GM23338 (cell line): ENCODE measurements around the gene DVL1. TPM values are rescaled to one million over a fixed set of nuclear protein-coding genes. Genes with fewer than 3 reads are reported as not detected.

ENCODE experiments used
- ATAC-seq: fragments of 200-7000 bp; cut with Tn5 transposase; 3 replicates; pipeline ENCODE4 v1.9.1; 2020
- DNase-seq: peaks from one replicate; pipeline ENCODE4 v3.0.0-alpha.2; 2015; ENCODE audit warnings: low spot score
- H2AFZ ChIP-seq: fragments of 200-600 bp; sonication (generic); 2 replicates; pipeline ENCODE4 v1.8.0; 2016; ENCODE audit warnings: antibody characterized with exemption, mild to moderate bottlenecking, moderate library complexity
- H3F3A ChIP-seq: fragments of 200-600 bp; sonication (generic); replicated peaks from 2 replicates; pipeline ENCODE4 v1.8.0; 2017; ENCODE audit warnings: antibody characterized with exemption, mixed run types, low read depth
- H3K27ac ChIP-seq: fragments of 200-600 bp; sonication (generic); 2 replicates; pipeline ENCODE4 v1.6.1; 2016; ENCODE audit warnings: low read depth
- H3K27me3 ChIP-seq: fragments of 200-600 bp; sonication (generic); 2 replicates; pipeline ENCODE4 v1.8.0; 2016; ENCODE audit warnings: mild to moderate bottlenecking, mixed run types, moderate library complexity; ENCODE audit not compliant: insufficient read depth
- H3K36me3 ChIP-seq: fragments of 200-600 bp; sonication (generic); 2 replicates; pipeline ENCODE4 v1.8.0; 2016; ENCODE audit warnings: mild to moderate bottlenecking; ENCODE audit not compliant: insufficient read depth
- H3K4me1 ChIP-seq: fragments of 200-600 bp; sonication (generic); 2 replicates; pipeline ENCODE4 v1.8.0; 2016; ENCODE audit warnings: mild to moderate bottlenecking, moderate library complexity; ENCODE audit not compliant: insufficient read depth
- H3K4me2 ChIP-seq: fragments of 200-600 bp; sonication (generic); 2 replicates; pipeline ENCODE4 v1.7.1; 2017; ENCODE audit warnings: mixed run types
- H3K4me3 ChIP-seq: fragments of 200-600 bp; sonication (generic); 2 replicates; pipeline ENCODE4 v1.6.1; 2016; ENCODE audit warnings: mixed run types
- H3K79me2 ChIP-seq: fragments of 200-600 bp; sonication (generic); replicated peaks from 2 replicates; pipeline ENCODE4 v1.8.0; 2017; ENCODE audit warnings: mild to moderate bottlenecking; ENCODE audit not compliant: insufficient read depth
- H3K9me2 ChIP-seq: fragments of 200-600 bp; sonication (generic); 2 replicates; pipeline ENCODE4 v1.8.0; 2017; ENCODE audit not compliant: insufficient read depth
- H4K20me1 ChIP-seq: fragments of 200-600 bp; sonication (generic); replicated peaks from 2 replicates; pipeline ENCODE4 v1.8.0; 2017; ENCODE audit warnings: mild to moderate bottlenecking; ENCODE audit not compliant: insufficient read depth
- H3K27ac Mint-ChIP-seq: 2 replicates; pipeline ENCODE4 v1.8.0; 2020; ENCODE audit warnings: inconsistent platforms, mild to moderate bottlenecking, moderate library complexity, mixed read lengths
- H3K27me3 Mint-ChIP-seq: 3 replicates; pipeline ENCODE4 v1.8.0; 2022; ENCODE audit warnings: low read depth, mild to moderate bottlenecking, moderate library complexity, mixed read lengths, inconsistent platforms; ENCODE audit not compliant: insufficient read depth, poor library complexity
- H3K36me3 Mint-ChIP-seq: 3 replicates; pipeline ENCODE4 v1.8.0; 2021; ENCODE audit warnings: low read depth, mild to moderate bottlenecking, inconsistent platforms, moderate library complexity, mixed read lengths
- H3K4me1 Mint-ChIP-seq: 3 replicates; pipeline ENCODE4 v1.8.0; 2020; ENCODE audit warnings: mild to moderate bottlenecking, inconsistent platforms, mixed read lengths
- H3K4me3 Mint-ChIP-seq: 3 replicates; pipeline ENCODE4 v1.8.0; 2021; ENCODE audit warnings: moderate library complexity, mild to moderate bottlenecking, inconsistent platforms, mixed read lengths
- H3K9me3 Mint-ChIP-seq: 3 replicates; pipeline ENCODE4 v1.8.0; 2020; ENCODE audit warnings: moderate library complexity, mild to moderate bottlenecking, inconsistent platforms, mixed read lengths
- CREB1 ChIP-seq: fragments of 250-450 bp; sonication (Bioruptor Pico); IDR thresholded peaks from 2 replicates; pipeline ENCODE4 v1.5.0; 2020; ENCODE audit warnings: low read depth, mild to moderate bottlenecking, moderate library complexity
- EZH2 ChIP-seq: fragments of 200-600 bp; sonication (generic); IDR thresholded peaks from one replicate; pipeline ENCODE4 v1.8.0; 2017; ENCODE audit warnings: antibody characterized with exemption, mild to moderate bottlenecking, low read depth; ENCODE audit not compliant: unreplicated experiment
- EZH2phosphoT487 ChIP-seq: fragments of 200-600 bp; sonication (generic); IDR thresholded peaks from one replicate; pipeline ENCODE4 v1.8.1; 2018; ENCODE audit warnings: antibody characterized with exemption; ENCODE audit not compliant: unreplicated experiment
- JUNB ChIP-seq: IDR thresholded peaks from one replicate; pipeline ENCODE4 v1.6.1; 2016; ENCODE audit warnings: antibody characterized with exemption; ENCODE audit not compliant: unreplicated experiment
- NANOG ChIP-seq: IDR thresholded peaks from 2 replicates; pipeline ENCODE4 v1.6.1; 2016; ENCODE audit warnings: antibody characterized with exemption, borderline replicate concordance
- POLR2AphosphoS5 ChIP-seq: IDR thresholded peaks from 2 replicates; pipeline ENCODE4 v1.6.1; 2016; ENCODE audit warnings: antibody characterized with exemption, low read depth
- REST ChIP-seq: IDR thresholded peaks from one replicate; pipeline ENCODE4 v1.6.1; 2018; ENCODE audit warnings: antibody characterized with exemption; ENCODE audit not compliant: unreplicated experiment
- STAT1 ChIP-seq: IDR thresholded peaks from one replicate; pipeline ENCODE4 v1.6.1; 2016; ENCODE audit warnings: antibody characterized with exemption; ENCODE audit not compliant: unreplicated experiment
- ZNF114 ChIP-seq: fragments of 250-450 bp; sonication (Bioruptor Pico); IDR thresholded peaks from 2 replicates; pipeline ENCODE4 v1.5.0; 2020; ENCODE audit warnings: mild to moderate bottlenecking, moderate library complexity
- ZNF331 ChIP-seq: fragments of 250-450 bp; sonication (Bioruptor Pico); IDR thresholded peaks from 2 replicates; pipeline ENCODE4 v1.5.0; 2020; ENCODE audit warnings: low read depth, mild to moderate bottlenecking, moderate library complexity
- polyA plus RNA-seq: library from polyadenylated mRNA; unstranded; fragments of >200 nt; fragmentation: Nextera tagmentation; extraction: Ambion mirVana; gene quantifications from 2 replicates; pipeline ENCODE4 v1.2.1, GENCODE V29; 2016
- total RNA-seq: library from RNA; depleted of rRNA; stranded (reverse); fragments of >200 nt; shearing (Covaris generic); gene quantifications from 2 replicates; pipeline ENCODE4 v1.2.3, GENCODE V29; 2014
- TF ChIP-seq, protein P1 (sequence below), 2 experiments: fragments of 200-600 bp in 1 of 2; sonication (generic) in 1 of 2; conservative IDR thresholded peaks; 2 replicates each; pipeline versions ENCODE4 v1.5.1 to v1.6.1; 2016 to 2017; ENCODE audit warnings: antibody characterized with exemption in 2 of 2, low read depth in 2 of 2, mild to moderate bottlenecking in 2 of 2, moderate library complexity in 1 of 2
- TF ChIP-seq, protein P2 (sequence below): fragments of 250-450 bp; sonication (Bioruptor Pico); IDR thresholded peaks from 2 replicates; pipeline ENCODE4 v1.5.0; 2020; ENCODE audit warnings: mild to moderate bottlenecking, moderate library complexity
- TF ChIP-seq, protein P3 (sequence below): IDR thresholded peaks from 2 replicates; pipeline ENCODE4 v1.6.1; 2016; ENCODE audit warnings: antibody characterized with exemption

The DVL1 gene
- total and polyA plus RNA-seq, 2 experiments from 2014 or later = 13.5 to 69.7 TPM

DNA sequence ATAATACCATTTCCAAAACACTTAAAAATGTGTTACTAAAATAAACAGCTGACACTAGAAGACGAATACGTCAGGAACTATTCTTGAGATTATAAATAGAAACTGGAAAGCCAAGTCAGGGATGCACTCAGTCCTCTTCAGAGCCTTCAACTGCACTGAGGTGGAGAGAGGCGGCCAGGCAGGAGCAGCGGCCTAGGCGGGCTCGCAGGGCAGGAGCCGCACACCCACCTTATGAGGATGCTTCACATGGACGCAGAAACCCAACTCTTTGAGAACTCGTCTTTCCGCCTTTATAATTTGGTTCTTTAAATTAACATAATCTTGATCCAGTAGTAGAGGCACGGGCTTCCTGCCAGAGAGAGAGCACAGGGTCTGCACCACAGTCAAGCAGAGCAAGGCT lies 45.9 kb upstream of the DVL1 start:
- H3K79me2 ChIP-seq = peaks cover 70% of the 10 kb centered on the region
- TF ChIP-seq ZNF331 (no peak), STAT1 (no peak), EZH2phosphoT487 (no peak), EZH2 (no peak), JUNB (no peak), NANOG (no peak), ZNF114 (CRISPR knock-in tag) (no peak), POLR2AphosphoS5 (no peak), REST (no peak), CREB1 (CRISPR knock-in tag) (no peak)
- TF ChIP-seq, protein P1, sequence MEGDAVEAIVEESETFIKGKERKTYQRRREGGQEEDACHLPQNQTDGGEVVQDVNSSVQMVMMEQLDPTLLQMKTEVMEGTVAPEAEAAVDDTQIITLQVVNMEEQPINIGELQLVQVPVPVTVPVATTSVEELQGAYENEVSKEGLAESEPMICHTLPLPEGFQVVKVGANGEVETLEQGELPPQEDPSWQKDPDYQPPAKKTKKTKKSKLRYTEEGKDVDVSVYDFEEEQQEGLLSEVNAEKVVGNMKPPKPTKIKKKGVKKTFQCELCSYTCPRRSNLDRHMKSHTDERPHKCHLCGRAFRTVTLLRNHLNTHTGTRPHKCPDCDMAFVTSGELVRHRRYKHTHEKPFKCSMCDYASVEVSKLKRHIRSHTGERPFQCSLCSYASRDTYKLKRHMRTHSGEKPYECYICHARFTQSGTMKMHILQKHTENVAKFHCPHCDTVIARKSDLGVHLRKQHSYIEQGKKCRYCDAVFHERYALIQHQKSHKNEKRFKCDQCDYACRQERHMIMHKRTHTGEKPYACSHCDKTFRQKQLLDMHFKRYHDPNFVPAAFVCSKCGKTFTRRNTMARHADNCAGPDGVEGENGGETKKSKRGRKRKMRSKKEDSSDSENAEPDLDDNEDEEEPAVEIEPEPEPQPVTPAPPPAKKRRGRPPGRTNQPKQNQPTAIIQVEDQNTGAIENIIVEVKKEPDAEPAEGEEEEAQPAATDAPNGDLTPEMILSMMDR (conservative IDR thresholded peaks at IDR 0.05; ENCODE audit: low read depth in 2 of 2) = no peak
- TF ChIP-seq, protein P2, sequence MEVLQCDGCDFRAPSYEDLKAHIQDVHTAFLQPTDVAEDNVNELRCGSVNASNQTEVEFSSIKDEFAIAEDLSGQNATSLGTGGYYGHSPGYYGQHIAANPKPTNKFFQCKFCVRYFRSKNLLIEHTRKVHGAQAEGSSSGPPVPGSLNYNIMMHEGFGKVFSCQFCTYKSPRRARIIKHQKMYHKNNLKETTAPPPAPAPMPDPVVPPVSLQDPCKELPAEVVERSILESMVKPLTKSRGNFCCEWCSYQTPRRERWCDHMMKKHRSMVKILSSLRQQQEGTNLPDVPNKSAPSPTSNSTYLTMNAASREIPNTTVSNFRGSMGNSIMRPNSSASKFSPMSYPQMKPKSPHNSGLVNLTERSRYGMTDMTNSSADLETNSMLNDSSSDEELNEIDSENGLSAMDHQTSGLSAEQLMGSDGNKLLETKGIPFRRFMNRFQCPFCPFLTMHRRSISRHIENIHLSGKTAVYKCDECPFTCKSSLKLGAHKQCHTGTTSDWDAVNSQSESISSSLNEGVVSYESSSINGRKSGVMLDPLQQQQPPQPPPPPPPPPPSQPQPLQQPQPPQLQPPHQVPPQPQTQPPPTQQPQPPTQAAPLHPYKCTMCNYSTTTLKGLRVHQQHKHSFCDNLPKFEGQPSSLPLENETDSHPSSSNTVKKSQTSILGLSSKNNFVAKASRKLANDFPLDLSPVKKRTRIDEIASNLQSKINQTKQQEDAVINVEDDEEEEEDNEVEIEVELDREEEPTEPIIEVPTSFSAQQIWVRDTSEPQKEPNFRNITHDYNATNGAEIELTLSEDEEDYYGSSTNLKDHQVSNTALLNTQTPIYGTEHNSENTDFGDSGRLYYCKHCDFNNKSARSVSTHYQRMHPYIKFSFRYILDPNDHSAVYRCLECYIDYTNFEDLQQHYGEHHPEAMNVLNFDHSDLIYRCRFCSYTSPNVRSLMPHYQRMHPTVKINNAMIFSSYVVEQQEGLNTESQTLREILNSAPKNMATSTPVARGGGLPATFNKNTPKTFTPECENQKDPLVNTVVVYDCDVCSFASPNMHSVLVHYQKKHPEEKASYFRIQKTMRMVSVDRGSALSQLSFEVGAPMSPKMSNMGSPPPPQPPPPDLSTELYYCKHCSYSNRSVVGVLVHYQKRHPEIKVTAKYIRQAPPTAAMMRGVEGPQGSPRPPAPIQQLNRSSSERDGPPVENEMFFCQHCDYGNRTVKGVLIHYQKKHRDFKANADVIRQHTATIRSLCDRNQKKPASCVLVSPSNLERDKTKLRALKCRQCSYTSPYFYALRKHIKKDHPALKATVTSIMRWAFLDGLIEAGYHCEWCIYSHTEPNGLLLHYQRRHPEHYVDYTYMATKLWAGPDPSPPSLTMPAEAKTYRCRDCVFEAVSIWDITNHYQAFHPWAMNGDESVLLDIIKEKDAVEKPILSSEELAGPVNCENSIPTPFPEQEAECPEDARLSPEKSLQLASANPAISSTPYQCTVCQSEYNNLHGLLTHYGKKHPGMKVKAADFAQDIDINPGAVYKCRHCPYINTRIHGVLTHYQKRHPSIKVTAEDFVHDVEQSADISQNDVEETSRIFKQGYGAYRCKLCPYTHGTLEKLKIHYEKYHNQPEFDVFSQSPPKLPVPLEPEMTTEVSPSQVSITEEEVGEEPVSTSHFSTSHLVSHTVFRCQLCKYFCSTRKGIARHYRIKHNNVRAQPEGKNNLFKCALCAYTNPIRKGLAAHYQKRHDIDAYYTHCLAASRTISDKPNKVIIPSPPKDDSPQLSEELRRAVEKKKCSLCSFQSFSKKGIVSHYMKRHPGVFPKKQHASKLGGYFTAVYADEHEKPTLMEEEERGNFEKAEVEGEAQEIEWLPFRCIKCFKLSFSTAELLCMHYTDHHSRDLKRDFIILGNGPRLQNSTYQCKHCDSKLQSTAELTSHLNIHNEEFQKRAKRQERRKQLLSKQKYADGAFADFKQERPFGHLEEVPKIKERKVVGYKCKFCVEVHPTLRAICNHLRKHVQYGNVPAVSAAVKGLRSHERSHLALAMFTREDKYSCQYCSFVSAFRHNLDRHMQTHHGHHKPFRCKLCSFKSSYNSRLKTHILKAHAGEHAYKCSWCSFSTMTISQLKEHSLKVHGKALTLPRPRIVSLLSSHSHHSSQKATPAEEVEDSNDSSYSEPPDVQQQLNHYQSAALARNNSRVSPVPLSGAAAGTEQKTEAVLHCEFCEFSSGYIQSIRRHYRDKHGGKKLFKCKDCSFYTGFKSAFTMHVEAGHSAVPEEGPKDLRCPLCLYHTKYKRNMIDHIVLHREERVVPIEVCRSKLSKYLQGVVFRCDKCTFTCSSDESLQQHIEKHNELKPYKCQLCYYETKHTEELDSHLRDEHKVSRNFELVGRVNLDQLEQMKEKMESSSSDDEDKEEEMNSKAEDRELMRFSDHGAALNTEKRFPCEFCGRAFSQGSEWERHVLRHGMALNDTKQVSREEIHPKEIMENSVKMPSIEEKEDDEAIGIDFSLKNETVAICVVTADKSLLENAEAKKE (CRISPR knock-in tag) = no peak
- TF ChIP-seq, protein P3, sequence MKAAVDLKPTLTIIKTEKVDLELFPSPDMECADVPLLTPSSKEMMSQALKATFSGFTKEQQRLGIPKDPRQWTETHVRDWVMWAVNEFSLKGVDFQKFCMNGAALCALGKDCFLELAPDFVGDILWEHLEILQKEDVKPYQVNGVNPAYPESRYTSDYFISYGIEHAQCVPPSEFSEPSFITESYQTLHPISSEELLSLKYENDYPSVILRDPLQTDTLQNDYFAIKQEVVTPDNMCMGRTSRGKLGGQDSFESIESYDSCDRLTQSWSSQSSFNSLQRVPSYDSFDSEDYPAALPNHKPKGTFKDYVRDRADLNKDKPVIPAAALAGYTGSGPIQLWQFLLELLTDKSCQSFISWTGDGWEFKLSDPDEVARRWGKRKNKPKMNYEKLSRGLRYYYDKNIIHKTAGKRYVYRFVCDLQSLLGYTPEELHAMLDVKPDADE = no peak

More for the DNA sequence above, 45.9 kb upstream of the DVL1 start:
- Histone ChIP-seq H3K9me2 (no peaks in the 10 kb centered on the region), H3K4me3 (no peak overlapping the region), H3K4me1 (peaks cover 7% of the 10 kb centered on the region; the same call in 1 of the 2 replicates), H3K36me3 (peaks cover 63% of the 10 kb centered on the region), H3K4me2 (no peak overlapping the region), H3K27ac (no peak overlapping the region), H2AFZ (no peak overlapping the region), H3F3A (peaks cover 52% of the 10 kb centered on the region), H4K20me1 (peaks cover 38% of the 10 kb centered on the region), H3K27me3 (no peaks in the 10 kb centered on the region)
- Mint-ChIP-seq H3K4me3 (no peak overlapping the region), H3K27ac (no peak overlapping the region), H3K27me3 (peaks cover 8% of the 10 kb centered on the region), H3K9me3 (no peaks in the 10 kb centered on the region), H3K4me1 (peaks cover 5% of the 10 kb centered on the region), H3K36me3 (peaks cover 80% of the 10 kb centered on the region)
- ATAC-seq (no peak), DNase-seq (no peak)
